Endothelial cell of umbilical vein (primary cell): ENCODE measurements around the gene OR6P1. TPM values are rescaled to one million over a fixed set of nuclear protein-coding genes. Genes with fewer than 3 reads are reported as not detected.

Experiments
- BruUV-seq: library from RNA; stranded (reverse); fragments of 400-500 nt; replicated peaks from 2 replicates; lab custom pipeline; 2021; lab: Mats Ljungman, UMichigan
- CTCF ChIA-PET: fragments of 300-600, 350-600 bp; sonication (Branson Sonifier 250); formaldehyde crosslinking; loops from one replicate; lab custom pipeline; 2021; ENCODE audit warnings: antibody characterized with exemption, inconsistent platforms; lab: Charles Lee
- POLR2A ChIA-PET: fragments of 300-600, 350-600 bp; sonication (Branson Sonifier 250); formaldehyde crosslinking; loops from one replicate; lab custom pipeline; 2021; ENCODE audit warnings: antibody characterized with exemption, inconsistent platforms; lab: Charles Lee
- DNase-seq: peaks from one replicate; pipeline ENCODE4 v3.0.0-alpha.2; 2011; ENCODE audit warnings: low read depth, low spot score
- FAIRE-seq: peaks from 2 replicates; lab custom pipeline; 2011; peaks lifted over from hg19 to GRCh38; lab: Jason Lieb, UNC
- H2AFZ ChIP-seq: 2 replicates; pipeline ENCODE4 v1.6.0; 2012; ENCODE audit warnings: low read depth, low read length, control low read depth, inconsistent platforms
- H3K27ac ChIP-seq: 2 replicates; pipeline ENCODE4 v1.5.1; 2011; ENCODE audit warnings: low read depth, mild to moderate bottlenecking, control low read depth, low read length, moderate library complexity; ENCODE audit not compliant: insufficient read depth
- H3K27me3 ChIP-seq, 2 experiments: 2 replicates each; pipeline versions ENCODE4 v1.6.0 to v1.6.1; 2011; ENCODE audit warnings: low read length in 2 of 2, mixed read lengths in 1 of 2; ENCODE audit not compliant: control insufficient read depth in 2 of 2, insufficient read depth in 2 of 2
- H3K36me3 ChIP-seq, 2 experiments: 2 replicates in 1 of 2; 3 replicates in 1 of 2; pipeline ENCODE4 v1.5.1; 2011; ENCODE audit warnings: low read length in 2 of 2, mild to moderate bottlenecking in 1 of 2, moderate library complexity in 1 of 2; ENCODE audit not compliant: control insufficient read depth in 2 of 2, insufficient read depth in 2 of 2; ENCODE audit errors: extremely low read depth in 1 of 2
- H3K4me1 ChIP-seq: 3 replicates; pipeline ENCODE4 v1.5.1; 2011; ENCODE audit warnings: mild to moderate bottlenecking, low read length; ENCODE audit not compliant: control insufficient read depth, insufficient read depth; ENCODE audit errors: extremely low read depth
- H3K4me2 ChIP-seq: 2 replicates; pipeline ENCODE4 v1.6.1; 2011; ENCODE audit warnings: low read length, control low read depth, mixed read lengths; ENCODE audit not compliant: insufficient read depth
- H3K4me3 ChIP-seq, 3 experiments: fragments of 200-600 bp in 1 of 3; sonication (generic), shearing (Covaris generic) in 1 of 3; replicated peaks in 1 of 3; 2 replicates each; pipeline ENCODE4 v1.5.1; 2011 to 2016; ENCODE audit warnings: control low read depth in 3 of 3, low read length in 3 of 3, mild to moderate bottlenecking in 2 of 3, inconsistent platforms in 1 of 3, low read depth in 1 of 3, moderate library complexity in 1 of 3; ENCODE audit not compliant: insufficient read depth in 1 of 3
- H3K79me2 ChIP-seq: 2 replicates; pipeline ENCODE4 v1.6.0; 2012; ENCODE audit warnings: low read length, inconsistent platforms; ENCODE audit not compliant: control insufficient read depth, insufficient read depth
- H3K9ac ChIP-seq: replicated peaks from 2 replicates; pipeline ENCODE3; 2011; ENCODE audit warnings: low read length, control low read depth; ENCODE audit not compliant: insufficient read depth; ENCODE audit errors: extremely low read depth
- H3K9me1 ChIP-seq: replicated peaks from 3 replicates; pipeline ENCODE4 v1.6.0; 2011; ENCODE audit warnings: mild to moderate bottlenecking, low read length; ENCODE audit not compliant: control insufficient read depth, insufficient read depth; ENCODE audit errors: extremely low read depth
- H3K9me3 ChIP-seq: replicated peaks from 2 replicates; pipeline ENCODE4 v1.5.1; 2012; ENCODE audit warnings: low read length, inconsistent platforms; ENCODE audit not compliant: control insufficient read depth, insufficient read depth
- H4K20me1 ChIP-seq: replicated peaks from 2 replicates; pipeline ENCODE3; 2011; ENCODE audit warnings: mild to moderate bottlenecking, low read length; ENCODE audit not compliant: control insufficient read depth, insufficient read depth; ENCODE audit errors: extremely low read depth
- EZH2 ChIP-seq: IDR thresholded peaks from 2 replicates; pipeline ENCODE4 v1.6.1; 2012; ENCODE audit warnings: borderline replicate concordance, low read depth, mild to moderate bottlenecking, moderate library complexity, low read length, inconsistent platforms; ENCODE audit not compliant: severe bottlenecking
- FOS ChIP-seq: IDR thresholded peaks from 2 replicates; pipeline ENCODE4 v1.6.1; 2011; ENCODE audit warnings: mild to moderate bottlenecking, low read length, moderate library complexity, borderline replicate concordance; ENCODE audit not compliant: insufficient read depth
- GATA2 ChIP-seq: IDR thresholded peaks from 2 replicates; pipeline ENCODE4 v1.7.0; 2011; ENCODE audit warnings: low read depth, mild to moderate bottlenecking, moderate library complexity, mixed read lengths, low read length; ENCODE audit not compliant: insufficient read length, insufficient read depth
- JUN ChIP-seq: IDR thresholded peaks from 2 replicates; pipeline ENCODE4 v1.6.1; 2011; ENCODE audit warnings: borderline replicate concordance, low read depth; ENCODE audit not compliant: insufficient read length, insufficient read depth
- MYC ChIP-seq: IDR thresholded peaks from one replicate; pipeline ENCODE4 v1.6.1; 2011; ENCODE audit warnings: mild to moderate bottlenecking, low read depth, low read length
- POLR2A ChIP-seq: IDR thresholded peaks from 2 replicates; pipeline ENCODE4 v1.6.1; 2012; ENCODE audit warnings: low read depth, mild to moderate bottlenecking, control low read depth, low read length
- POLR2AphosphoS5 ChIP-seq: IDR thresholded peaks from 2 replicates; pipeline ENCODE4 v1.6.1; 2012; ENCODE audit warnings: low read depth, mild to moderate bottlenecking, control low read depth, low read length, moderate library complexity; ENCODE audit not compliant: insufficient read depth
- dilution Hi-C: fragments of 300-500 bp; cut with MboI; formaldehyde crosslinking; loops from one replicate; pipeline ENCODE4 v1.15.0; 2019; ENCODE audit warnings: low sequenced_read_pairs; ENCODE audit not compliant: extremely low pct_ligation_motif_present
- intact Hi-C: fragments of 100-400 bp; cut with micrococcal nuclease; formaldehyde crosslinking; loops from one replicate; pipeline ENCODE4 v1.10.0; 2022
- polyA plus RNA-seq, 4 experiments: library from polyadenylated mRNA; depleted of rRNA in 3 of 4; stranded (reverse) in 3 of 4; unstranded in 1 of 4; fragments of >200 nt; gene quantifications; 2 replicates each; pipeline versions ENCODE4 v1.2.1 to v1.2.3, GENCODE V29; 2011 to 2012; ENCODE audit warnings: missing spikeins in 1 of 4
- total RNA-seq: library from RNA; stranded (reverse); gene quantifications from 2 replicates; pipeline ENCODE4 v1.2.3, GENCODE V29; 2021
- TF ChIP-seq, protein P1 (sequence below): IDR thresholded peaks from 2 replicates; pipeline ENCODE4 v1.6.1; 2011; ENCODE audit not compliant: insufficient read depth, insufficient read length
- TF ChIP-seq, protein P2 (sequence below), 2 donors: IDR thresholded peaks; 1 replicate in 1 of 2; 2 replicates in 1 of 2; pipeline ENCODE4 v1.5.1; 2011; ENCODE audit warnings: low read length in 2 of 2, mild to moderate bottlenecking in 2 of 2, moderate library complexity in 2 of 2, control low read depth in 1 of 2, inconsistent platforms in 1 of 2, low read depth in 1 of 2; ENCODE audit not compliant: insufficient read depth in 1 of 2; ENCODE audit errors: extremely low read depth in 1 of 2

Gene OR6P1
- total and polyA plus RNA-seq, 2 donors (not counting 3 experiments of a cell fraction or from before 2014, with no cell fraction given), result not detected

DNA sequence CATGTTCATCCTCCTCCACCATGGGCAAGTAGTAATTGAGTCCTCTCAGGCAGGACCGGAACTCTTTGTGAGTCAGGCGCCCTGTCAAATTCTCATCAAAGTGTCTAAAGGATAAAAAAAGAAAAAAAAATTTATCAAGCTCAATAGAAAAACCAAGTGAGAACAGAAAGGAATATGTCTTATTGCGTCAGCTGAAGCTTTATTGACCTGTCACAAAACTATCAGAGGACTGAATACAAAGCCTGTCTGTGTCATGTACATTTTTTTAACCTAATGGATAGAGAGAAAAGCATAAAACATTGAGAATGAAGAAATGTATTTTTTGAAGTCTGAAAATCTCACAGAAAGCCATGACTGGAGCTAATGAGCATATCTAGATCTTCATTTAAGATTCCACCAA, 43.4 kb upstream of the OR6P1 start:
- no peak overlapping the region for H3K27ac ChIP-seq
- no peaks in the 10 kb centered on the region for H3K4me1 ChIP-seq
- no peak overlapping the region for H3K9ac ChIP-seq
- TF ChIP-seq, protein P1, sequence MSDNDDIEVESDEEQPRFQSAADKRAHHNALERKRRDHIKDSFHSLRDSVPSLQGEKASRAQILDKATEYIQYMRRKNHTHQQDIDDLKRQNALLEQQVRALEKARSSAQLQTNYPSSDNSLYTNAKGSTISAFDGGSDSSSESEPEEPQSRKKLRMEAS, result no peak
- TF ChIP-seq POLR2AphosphoS5 (no peak), MYC (no peak), FOS (no peak), GATA2 (no peak), POLR2A (no peak), EZH2 (no peak), JUN (no peak)
- TF ChIP-seq, protein P2, sequence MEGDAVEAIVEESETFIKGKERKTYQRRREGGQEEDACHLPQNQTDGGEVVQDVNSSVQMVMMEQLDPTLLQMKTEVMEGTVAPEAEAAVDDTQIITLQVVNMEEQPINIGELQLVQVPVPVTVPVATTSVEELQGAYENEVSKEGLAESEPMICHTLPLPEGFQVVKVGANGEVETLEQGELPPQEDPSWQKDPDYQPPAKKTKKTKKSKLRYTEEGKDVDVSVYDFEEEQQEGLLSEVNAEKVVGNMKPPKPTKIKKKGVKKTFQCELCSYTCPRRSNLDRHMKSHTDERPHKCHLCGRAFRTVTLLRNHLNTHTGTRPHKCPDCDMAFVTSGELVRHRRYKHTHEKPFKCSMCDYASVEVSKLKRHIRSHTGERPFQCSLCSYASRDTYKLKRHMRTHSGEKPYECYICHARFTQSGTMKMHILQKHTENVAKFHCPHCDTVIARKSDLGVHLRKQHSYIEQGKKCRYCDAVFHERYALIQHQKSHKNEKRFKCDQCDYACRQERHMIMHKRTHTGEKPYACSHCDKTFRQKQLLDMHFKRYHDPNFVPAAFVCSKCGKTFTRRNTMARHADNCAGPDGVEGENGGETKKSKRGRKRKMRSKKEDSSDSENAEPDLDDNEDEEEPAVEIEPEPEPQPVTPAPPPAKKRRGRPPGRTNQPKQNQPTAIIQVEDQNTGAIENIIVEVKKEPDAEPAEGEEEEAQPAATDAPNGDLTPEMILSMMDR (IDR thresholded peaks at IDR 0.05; ENCODE audit: extremely low read depth in 1 of 2, insufficient read depth in 1 of 2, low read depth in 1 of 2, low read length in 2 of 2), result no peak
- H3K79me2 ChIP-seq, result no peaks in the 10 kb centered on the region
- DNase-seq (no peak), FAIRE-seq (no peak)
- dilution Hi-C loops (no loop called here), intact Hi-C loops (no loop called here)
- H3K27me3 ChIP-seq, result no peaks in the 10 kb centered on the region
- no peak overlapping the region for H3K4me2 ChIP-seq
- H3K4me3 ChIP-seq, result no peak overlapping the region
- H2AFZ ChIP-seq, result no peak overlapping the region
- POLR2A ChIA-PET, result no interaction called here
- no peaks in the 10 kb centered on the region for H3K36me3 ChIP-seq
- CTCF ChIA-PET, result no interaction called here
- H4K20me1 ChIP-seq, result no peaks in the 10 kb centered on the region
- H3K9me3 ChIP-seq, result no peaks in the 10 kb centered on the region
- no TSS peak for BruUV-seq
- H3K9me1 ChIP-seq, result no peaks in the 10 kb centered on the region
